Measurements from ENCODE around the gene KCNMA1. TPM values are rescaled to one million over a fixed set of nuclear protein-coding genes. Genes with fewer than 3 reads are reported as not detected.

The KCNMA1 gene
- total RNA-seq, 1 donor, result 77.8 TPM

DNA sequence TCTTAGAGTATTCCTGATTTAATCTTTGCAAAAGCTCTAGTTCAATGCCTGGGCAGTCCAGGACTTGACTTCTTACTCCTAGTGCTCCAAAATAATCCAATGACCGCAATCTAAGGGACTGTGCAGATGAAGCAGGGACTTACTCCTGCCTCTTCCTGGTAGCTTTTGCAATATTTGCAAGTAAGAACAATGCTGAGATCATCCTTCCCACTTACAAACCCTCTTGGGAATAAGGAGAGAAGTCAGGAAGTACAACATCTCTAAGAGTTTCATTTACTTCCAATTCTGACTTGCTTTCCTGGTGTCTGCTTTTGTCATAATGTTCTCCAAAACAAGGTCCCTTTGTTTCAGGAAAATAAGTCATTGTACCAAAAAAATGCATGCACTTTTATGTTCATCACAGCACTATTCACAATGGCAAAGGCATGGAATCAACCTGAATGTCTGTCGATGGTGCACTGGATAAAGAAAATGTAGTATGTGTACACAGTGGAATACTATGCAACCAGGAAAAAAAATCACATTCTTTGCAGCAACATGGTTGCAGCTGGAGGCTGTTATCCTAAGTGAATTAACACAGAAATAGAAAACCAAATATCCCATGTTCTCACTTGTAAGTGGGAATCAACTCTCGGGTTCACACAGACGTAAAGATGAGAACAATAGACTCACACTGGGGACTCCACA lies 7.1 kb upstream of the KCNMA1 start:
- H3K27ac ChIP-seq (ENCODE audit: low read depth, low read length), result no peak overlapping the region
- no peak for DNase-seq (ENCODE audit: insufficient read length, low spot score, missing footprints)
- no peaks in the 10 kb centered on the region for H3K79me2 ChIP-seq (ENCODE audit: insufficient read depth, low read length)
- no peaks in the 10 kb centered on the region for H4K20me1 ChIP-seq (ENCODE audit: insufficient read depth, low read length)
- no peaks in the 10 kb centered on the region for H3K36me3 ChIP-seq (ENCODE audit: insufficient read depth, low read length)
- H3K9me3 ChIP-seq (ENCODE audit: low read depth, low read length), result no peaks in the 10 kb centered on the region
- H3K4me1 ChIP-seq (ENCODE audit: insufficient read depth, low read length), result peaks cover 16% of the 10 kb centered on the region
- H3K27me3 ChIP-seq (ENCODE audit: insufficient read depth, low read length), result peaks cover 5% of the 10 kb centered on the region
- H3K4me2 ChIP-seq (ENCODE audit: insufficient read depth, low read length), result no peak overlapping the region
- TF ChIP-seq, protein P1, sequence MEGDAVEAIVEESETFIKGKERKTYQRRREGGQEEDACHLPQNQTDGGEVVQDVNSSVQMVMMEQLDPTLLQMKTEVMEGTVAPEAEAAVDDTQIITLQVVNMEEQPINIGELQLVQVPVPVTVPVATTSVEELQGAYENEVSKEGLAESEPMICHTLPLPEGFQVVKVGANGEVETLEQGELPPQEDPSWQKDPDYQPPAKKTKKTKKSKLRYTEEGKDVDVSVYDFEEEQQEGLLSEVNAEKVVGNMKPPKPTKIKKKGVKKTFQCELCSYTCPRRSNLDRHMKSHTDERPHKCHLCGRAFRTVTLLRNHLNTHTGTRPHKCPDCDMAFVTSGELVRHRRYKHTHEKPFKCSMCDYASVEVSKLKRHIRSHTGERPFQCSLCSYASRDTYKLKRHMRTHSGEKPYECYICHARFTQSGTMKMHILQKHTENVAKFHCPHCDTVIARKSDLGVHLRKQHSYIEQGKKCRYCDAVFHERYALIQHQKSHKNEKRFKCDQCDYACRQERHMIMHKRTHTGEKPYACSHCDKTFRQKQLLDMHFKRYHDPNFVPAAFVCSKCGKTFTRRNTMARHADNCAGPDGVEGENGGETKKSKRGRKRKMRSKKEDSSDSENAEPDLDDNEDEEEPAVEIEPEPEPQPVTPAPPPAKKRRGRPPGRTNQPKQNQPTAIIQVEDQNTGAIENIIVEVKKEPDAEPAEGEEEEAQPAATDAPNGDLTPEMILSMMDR (IDR thresholded peaks at IDR 0.05; ENCODE audit: extremely low read depth, low read depth, low read length), result no peak
- H2AFZ ChIP-seq (ENCODE audit: low read length), result no peak overlapping the region
- H3K4me3 ChIP-seq (ENCODE audit: insufficient read depth, low read length), result no peak overlapping the region

DNA sequence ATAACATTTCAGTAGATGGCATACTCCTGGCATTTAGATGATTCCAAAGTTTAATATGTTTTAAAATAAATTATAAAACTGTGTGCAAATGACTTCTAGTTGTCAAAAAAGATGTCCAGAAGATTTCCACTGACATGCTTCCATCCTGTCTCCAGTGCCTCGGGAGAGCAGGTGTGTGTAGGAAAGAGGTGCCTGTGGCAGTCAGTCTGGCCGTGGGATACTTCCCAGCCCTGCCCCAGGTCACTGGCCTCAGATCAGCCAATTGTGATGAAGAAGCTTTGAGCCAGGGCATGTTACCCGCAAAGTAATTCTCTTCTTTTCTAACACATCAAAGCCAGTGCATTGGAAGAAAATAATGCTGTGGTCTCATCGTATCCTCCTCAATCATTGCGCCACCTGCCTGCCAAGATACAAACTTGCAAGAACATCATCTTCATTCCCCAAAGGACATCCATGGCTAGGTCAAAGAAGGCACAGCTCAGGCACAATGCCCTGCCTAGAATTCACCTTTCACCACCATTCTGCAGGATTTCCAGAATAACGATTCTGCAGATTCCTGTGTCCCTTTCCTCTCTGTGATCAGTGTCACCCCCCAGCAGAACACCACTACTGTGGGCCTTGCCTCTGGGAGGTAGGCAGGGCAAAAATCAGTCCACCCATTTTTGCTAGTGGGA lies 6.3 kb upstream of the KCNMA1 start:
- Histone ChIP-seq H3K27me3 (ENCODE audit: insufficient read depth, low read length) (peaks cover 5% of the 10 kb centered on the region), H3K4me2 (ENCODE audit: insufficient read depth, low read length) (no peak overlapping the region), H4K20me1 (ENCODE audit: insufficient read depth, low read length) (no peaks in the 10 kb centered on the region), H3K4me1 (ENCODE audit: insufficient read depth, low read length) (peaks cover 16% of the 10 kb centered on the region), H2AFZ (ENCODE audit: low read length) (no peak overlapping the region), H3K79me2 (ENCODE audit: insufficient read depth, low read length) (no peaks in the 10 kb centered on the region), H3K4me3 (ENCODE audit: insufficient read depth, low read length) (no peak overlapping the region), H3K9me3 (ENCODE audit: low read depth, low read length) (no peaks in the 10 kb centered on the region), H3K36me3 (ENCODE audit: insufficient read depth, low read length) (no peaks in the 10 kb centered on the region), H3K27ac (ENCODE audit: low read depth, low read length) (no peak overlapping the region)
- TF ChIP-seq, protein P1 (IDR thresholded peaks at IDR 0.05; ENCODE audit: extremely low read depth, low read depth, low read length), result peak; percentile 61
- DNase-seq (ENCODE audit: insufficient read length, low spot score, missing footprints), result no peak

DNA sequence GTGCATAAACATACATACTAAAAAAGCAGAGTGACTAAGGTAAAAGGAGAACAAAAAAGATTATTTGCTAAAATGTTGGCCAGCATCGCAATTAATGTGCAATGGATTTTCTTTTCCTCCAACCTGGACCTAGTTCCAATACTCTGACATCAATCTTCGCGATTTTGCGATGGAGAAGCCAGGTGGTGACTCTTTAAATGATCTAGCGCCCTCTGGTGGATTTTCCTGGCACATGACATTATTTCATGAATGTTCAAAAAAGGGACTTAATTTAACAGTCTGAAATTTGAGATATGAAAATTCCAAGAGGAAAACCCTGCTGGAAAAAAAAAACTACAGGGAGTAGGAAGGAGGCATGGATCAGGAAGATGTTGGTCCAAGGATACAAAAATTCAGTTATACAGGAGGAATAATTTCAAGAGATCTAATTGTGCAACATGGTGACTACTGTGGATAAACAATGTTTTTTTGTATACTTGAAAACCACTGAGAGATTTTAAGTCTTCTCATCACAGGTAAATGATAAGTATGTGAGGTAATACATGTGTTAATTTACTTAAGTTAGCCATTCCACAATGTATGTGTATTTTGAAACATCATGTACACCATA lies 4.3 kb upstream of the KCNMA1 start:
- H3K36me3 ChIP-seq (ENCODE audit: insufficient read depth, low read length), result no peaks in the 10 kb centered on the region

More for the DNA sequence above, 4.3 kb upstream of the KCNMA1 start:
- TF ChIP-seq, protein P1 (IDR thresholded peaks at IDR 0.05; ENCODE audit: extremely low read depth, low read depth, low read length), result peak; percentile 81
- H3K4me2 ChIP-seq (ENCODE audit: insufficient read depth, low read length), result peak overlapping the region; percentile 34
- no peaks in the 10 kb centered on the region for H3K9me3 ChIP-seq (ENCODE audit: low read depth, low read length)
- no peak overlapping the region for H3K27ac ChIP-seq (ENCODE audit: low read depth, low read length)
- peak; percentile 91 for DNase-seq (ENCODE audit: insufficient read length, low spot score, missing footprints)
- H3K27me3 ChIP-seq (ENCODE audit: insufficient read depth, low read length), result peaks cover under 1% of the 10 kb centered on the region
- H3K4me3 ChIP-seq (ENCODE audit: insufficient read depth, low read length), result no peak overlapping the region
- H4K20me1 ChIP-seq (ENCODE audit: insufficient read depth, low read length), result no peaks in the 10 kb centered on the region
- no peak overlapping the region for H2AFZ ChIP-seq (ENCODE audit: low read length)
- peaks cover 5% of the 10 kb centered on the region for H3K79me2 ChIP-seq (ENCODE audit: insufficient read depth, low read length)
- peaks cover 16% of the 10 kb centered on the region for H3K4me1 ChIP-seq (ENCODE audit: insufficient read depth, low read length)

Data from osteoblast (primary cell).